Measurements from ENCODE around the gene RAPGEF2. TPM values are rescaled to one million over a fixed set of nuclear protein-coding genes. Genes with fewer than 3 reads are reported as not detected.

The RAPGEF2 gene
- total and polyA plus RNA-seq, 9 of the 15 experiments (the other 6 are each of a cell fraction or from before 2014, with no cell fraction given) = 3.1 to 32.6 (median 23.1) TPM

- TF ChIP-seq BACH1 (tag; IDR thresholded peaks at IDR 0.05) (peak; percentile 49; the same call in 1 of the 2 replicates), DNMT1 (IDR thresholded peaks at IDR 0.05) (no peak), TBP (optimal IDR thresholded peaks at IDR 0.05; ENCODE audit: low read depth, low read length) (no peak), SMAD3 (CRISPR knock-in tag; conservative IDR thresholded peaks at IDR 0.05) (no peak), TCF7 (IDR thresholded peaks at IDR 0.05; ENCODE audit: borderline replicate concordance) (no peak), E4F1 (CRISPR knock-in tag; IDR thresholded peaks at IDR 0.05; ENCODE audit: borderline replicate concordance) (no peak), MLLT1 (IDR thresholded peaks at IDR 0.05) (no peak), SPI1 (IDR thresholded peaks at IDR 0.05; ENCODE audit: borderline replicate concordance, low read depth, low read length) (peak; percentile 83), SMAD1 (IDR thresholded peaks at IDR 0.05; ENCODE audit: low read depth, low read length, partially characterized antibody) (no peak), C11orf30 (IDR thresholded peaks at IDR 0.05; ENCODE audit: low read depth) (peak; percentile 72), HDAC6 (IDR thresholded peaks at IDR 0.05; ENCODE audit: low read depth, low read length) (no peak), ETV6 (IDR thresholded peaks at IDR 0.05; ENCODE audit: borderline replicate concordance in 1 of 2, low read depth in 2 of 2, low read length in 1 of 2) (no peak), ETV6 (CRISPR knock-in tag; IDR thresholded peaks at IDR 0.05; ENCODE audit: borderline replicate concordance) (no peak), EHMT2 (IDR thresholded peaks at IDR 0.05) (no peak), ZNF431 (CRISPR knock-in tag; IDR thresholded peaks at IDR 0.05) (no peak)
Observed at GRCh38 chr4:159349332-159349731, 246.5 kb downstream of the RAPGEF2 start (continued).
